SK-N-SH (cell line): ENCODE data around the gene IL10RB. TPM values are rescaled to one million over a fixed set of nuclear protein-coding genes. Genes with fewer than 3 reads are reported as not detected.

Experiments used
- CTCF ChIA-PET: fragments of 300-600, 350-600 bp; formaldehyde crosslinking; extraction: SDS; loops from one replicate; lab custom pipeline; 2021; lab: Yijun Ruan, JAX
- POLR2A ChIA-PET: fragments of 350-600 bp; sonication (Branson Sonifier 250); formaldehyde crosslinking; extraction: SDS; loops from one replicate; lab custom pipeline; 2020; ENCODE audit warnings: antibody characterized with exemption, inconsistent platforms; lab: Yijun Ruan, JAX
- DNase-seq: peaks from one replicate; pipeline ENCODE4 v3.0.0; 2012
- H2AFZ ChIP-seq: fragments of 200-600 bp; sonication (generic); 2 replicates; pipeline ENCODE4 v1.8.1; 2016; ENCODE audit warnings: antibody characterized with exemption, mild to moderate bottlenecking, low read depth
- H3F3A ChIP-seq: fragments of 200-600 bp; sonication (generic); replicated peaks from 2 replicates; pipeline ENCODE3; 2016; ENCODE audit warnings: antibody characterized with exemption, mild to moderate bottlenecking; ENCODE audit not compliant: insufficient read depth
- H3K27ac ChIP-seq, 2 experiments: fragments of 200-500 bp in 1 of 2; fragments of 200-600 bp in 1 of 2; sonication (Bioruptor generic) in 1 of 2; sonication (generic), shearing (Covaris generic) in 1 of 2; 2 replicates each; pipeline versions ENCODE4 v1.5.1 to v1.6.1; 2014 to 2016; ENCODE audit warnings: low read depth in 2 of 2, inconsistent platforms in 1 of 2, low read length in 1 of 2, mild to moderate bottlenecking in 1 of 2, mixed read lengths in 1 of 2
- H3K27me3 ChIP-seq: fragments of 200-600 bp; sonication (generic), shearing (Covaris generic); 2 replicates; pipeline ENCODE4 v1.6.1; 2016; ENCODE audit warnings: mixed run types; ENCODE audit not compliant: insufficient read depth
- H3K36me3 ChIP-seq, 2 experiments: fragments of 200-500 bp in 1 of 2; fragments of 200-600 bp in 1 of 2; sonication (Bioruptor generic) in 1 of 2; sonication (generic) in 1 of 2; replicated peaks in 1 of 2; 2 replicates each; pipeline versions ENCODE3 to v1.5.1; 2014 to 2016; ENCODE audit warnings: low read length in 1 of 2, mild to moderate bottlenecking in 1 of 2; ENCODE audit not compliant: insufficient read depth in 2 of 2, control insufficient read depth in 1 of 2
- H3K4me1 ChIP-seq, 2 experiments: fragments of 200-500 bp in 1 of 2; fragments of 200-600 bp in 1 of 2; sonication (Bioruptor generic) in 1 of 2; sonication (generic), shearing (Covaris generic) in 1 of 2; 2 replicates each; pipeline versions ENCODE4 v1.5.1 to v1.6.1; 2014 to 2016; ENCODE audit warnings: low read depth in 1 of 2, low read length in 1 of 2, mixed run types in 1 of 2; ENCODE audit not compliant: insufficient read depth in 2 of 2, control insufficient read depth in 1 of 2
- H3K4me2 ChIP-seq: fragments of 200-600 bp; sonication (generic), shearing (Covaris generic); 2 replicates; pipeline ENCODE4 v1.6.1; 2017; ENCODE audit warnings: mixed run types
- H3K4me3 ChIP-seq, 2 experiments: fragments of 200-500 bp in 1 of 2; fragments of 200-600 bp in 1 of 2; sonication (Bioruptor generic) in 1 of 2; sonication (generic), shearing (Covaris generic) in 1 of 2; 2 replicates each; pipeline versions ENCODE4 v1.5.1 to v1.8.1; 2014 to 2016; ENCODE audit warnings: low read depth in 2 of 2, inconsistent platforms in 1 of 2, low read length in 1 of 2, mild to moderate bottlenecking in 1 of 2, mixed read lengths in 1 of 2, moderate library complexity in 1 of 2
- H3K79me2 ChIP-seq: fragments of 200-600 bp; sonication (generic); 2 replicates; pipeline ENCODE4 v1.8.1; 2017; ENCODE audit warnings: mild to moderate bottlenecking; ENCODE audit not compliant: insufficient read depth
- H3K9ac ChIP-seq: fragments of 200-600 bp; sonication (generic); 2 replicates; pipeline ENCODE4 v1.6.1; 2017; ENCODE audit warnings: mixed run types
- H3K9me2 ChIP-seq: fragments of 200-600 bp; sonication (generic); 2 replicates; pipeline ENCODE4 v1.6.1; 2017; ENCODE audit warnings: mixed run types
- H3K9me3 ChIP-seq: fragments of 200-600 bp; sonication (generic); 2 replicates; pipeline ENCODE4 v1.6.1; 2017; ENCODE audit warnings: mixed run types, mild to moderate bottlenecking, moderate library complexity
- H4K20me1 ChIP-seq: fragments of 200-600 bp; sonication (generic); 2 replicates; pipeline ENCODE4 v1.6.1; 2017; ENCODE audit warnings: mild to moderate bottlenecking, mixed run types; ENCODE audit not compliant: insufficient read depth
- CTCF ChIP-seq: fragments of 200-600 bp; sonication (generic); IDR thresholded peaks from 2 replicates; pipeline ENCODE4 v1.6.1; 2017; ENCODE audit warnings: antibody characterized with exemption, mild to moderate bottlenecking, moderate library complexity
- ELF1 ChIP-seq: IDR thresholded peaks from 2 replicates; pipeline ENCODE4 v1.4.0; 2012
- EP300 ChIP-seq, 2 experiments: IDR thresholded peaks; 2 replicates each; pipeline versions ENCODE4 v1.4.0 to v1.6.1; 2012; ENCODE audit warnings: borderline replicate concordance in 1 of 2, low read depth in 1 of 2, low read length in 1 of 2
- EZH2phosphoT487 ChIP-seq: fragments of 200-600 bp; sonication (generic); IDR thresholded peaks from 2 replicates; pipeline ENCODE4 v1.6.1; 2017; ENCODE audit warnings: low read depth, mixed run types, mild to moderate bottlenecking, antibody characterized with exemption, moderate library complexity, borderline replicate concordance
- FOSL2 ChIP-seq: IDR thresholded peaks from 2 replicates; pipeline ENCODE4 v1.4.0; 2012; ENCODE audit warnings: low read depth, mild to moderate bottlenecking, moderate library complexity, borderline replicate concordance
- FOXJ3 ChIP-seq: sonication (generic); formaldehyde crosslinking; IDR thresholded peaks from 2 replicates; pipeline ENCODE4 v1.5.1; 2020; ENCODE audit warnings: mild to moderate bottlenecking, missing genetic modification reagents
- FOXM1 ChIP-seq: IDR thresholded peaks from 2 replicates; pipeline ENCODE4 v1.4.0; 2012; ENCODE audit warnings: low read depth, mild to moderate bottlenecking
- GATA2 ChIP-seq: sonication (generic); formaldehyde crosslinking; IDR thresholded peaks from 2 replicates; pipeline ENCODE4 v1.5.0; 2020; ENCODE audit warnings: mild to moderate bottlenecking, missing genetic modification reagents
- IRF3 ChIP-seq: fragments of 150-350 bp; IDR thresholded peaks from 2 replicates; pipeline ENCODE4 v1.6.1; 2016; ENCODE audit warnings: mild to moderate bottlenecking, low read depth, low read length
- MEF2A ChIP-seq: IDR thresholded peaks from 2 replicates; pipeline ENCODE4 v1.4.0; 2012; ENCODE audit warnings: low read depth, borderline replicate concordance
- NFIC ChIP-seq: IDR thresholded peaks from 2 replicates; pipeline ENCODE4 v1.4.0; 2012; ENCODE audit warnings: borderline replicate concordance
- RAD21 ChIP-seq: IDR thresholded peaks from 2 replicates; pipeline ENCODE4 v1.6.1; 2012; ENCODE audit warnings: mild to moderate bottlenecking, low read length
- RCOR1 ChIP-seq: fragments of 150-350 bp; IDR thresholded peaks from 2 replicates; pipeline ENCODE4 v1.6.1; 2017; ENCODE audit warnings: antibody characterized with exemption, low read length
- RFX5 ChIP-seq: IDR thresholded peaks from 2 replicates; pipeline ENCODE4 v1.6.1; 2012; ENCODE audit warnings: mild to moderate bottlenecking, improper control_type of control experiment, low read length
- RXRA ChIP-seq: IDR thresholded peaks from 2 replicates; pipeline ENCODE4 v1.4.0; 2012; ENCODE audit warnings: low read depth, mild to moderate bottlenecking, borderline replicate concordance
- SIN3A ChIP-seq: IDR thresholded peaks from 2 replicates; pipeline ENCODE4 v1.6.1; 2012; ENCODE audit warnings: low read depth, mild to moderate bottlenecking, low read length, moderate library complexity, borderline replicate concordance
- SMC3 ChIP-seq: IDR thresholded peaks from 2 replicates; pipeline ENCODE4 v1.6.1; 2012; ENCODE audit warnings: low read depth, low read length, improper control_type of control experiment
- TCF12 ChIP-seq: IDR thresholded peaks from 2 replicates; pipeline ENCODE4 v1.4.0; 2012
- USF1 ChIP-seq: IDR thresholded peaks from 2 replicates; pipeline ENCODE4 v1.4.0; 2012; ENCODE audit warnings: low read depth, borderline replicate concordance
- WGBS: methylation state at CpG from one replicate; pipeline ENCODE4 v1.1.6; 2017; ENCODE audit warnings: low lambda C conversion rate; 5-methylcytosine and 5-hydroxymethylcytosine counted together
- polyA plus RNA-seq, 3 experiments: library from polyadenylated mRNA; depleted of rRNA; stranded (reverse); fragments of >200 nt; gene quantifications; 2 replicates each; pipeline ENCODE4 v1.2.3, GENCODE V29; 2012
- TF ChIP-seq, protein P1 (sequence below): IDR thresholded peaks from 2 replicates; pipeline ENCODE4; 2012

The IL10RB gene
- polyA plus RNA-seq, 1 of the 3 experiments (the other 2 are of a cell fraction): 20.1 TPM

GRCh38 chr21:33330726-33331125 is 64.6 kb downstream of the IL10RB start:
- WGBS: 88% methylated on average over 3 of the region's 3 CpGs
- no peak for TF ChIP-seq MEF2A
- TF ChIP-seq TCF12: no peak
- no peak for TF ChIP-seq IRF3
- no peak for TF ChIP-seq SMC3
- no peak for TF ChIP-seq RXRA
- TF ChIP-seq RAD21: no peak
- no peak for TF ChIP-seq SIN3A
- TF ChIP-seq FOSL2: no peak
- TF ChIP-seq, protein P1, sequence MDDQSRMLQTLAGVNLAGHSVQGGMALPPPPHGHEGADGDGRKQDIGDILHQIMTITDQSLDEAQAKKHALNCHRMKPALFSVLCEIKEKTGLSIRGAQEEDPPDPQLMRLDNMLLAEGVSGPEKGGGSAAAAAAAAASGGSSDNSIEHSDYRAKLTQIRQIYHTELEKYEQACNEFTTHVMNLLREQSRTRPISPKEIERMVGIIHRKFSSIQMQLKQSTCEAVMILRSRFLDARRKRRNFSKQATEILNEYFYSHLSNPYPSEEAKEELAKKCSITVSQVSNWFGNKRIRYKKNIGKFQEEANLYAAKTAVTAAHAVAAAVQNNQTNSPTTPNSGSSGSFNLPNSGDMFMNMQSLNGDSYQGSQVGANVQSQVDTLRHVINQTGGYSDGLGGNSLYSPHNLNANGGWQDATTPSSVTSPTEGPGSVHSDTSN: no peak
- TF ChIP-seq USF1: no peak
- Histone ChIP-seq H3K27ac (no peak overlapping the region), H3K4me3 (no peak overlapping the region), H3K9ac (no peak overlapping the region), H3F3A (peaks cover 12% of the 10 kb centered on the region), H3K27me3 (no peaks in the 10 kb centered on the region), H3K79me2 (peaks cover 63% of the 10 kb centered on the region), H3K4me2 (no peak overlapping the region), H4K20me1 (no peaks in the 10 kb centered on the region), H3K36me3 (peaks cover 2 to 13% of the 10 kb centered on the region in 2 experiments), H3K9me2 (no peaks in the 10 kb centered on the region), H2AFZ (no peak overlapping the region), H3K9me3 (peaks cover 11% of the 10 kb centered on the region; the same call in 1 of the 2 replicates), H3K4me1 (peaks cover 3 to 12% of the 10 kb centered on the region in 2 experiments; a peak in 1 of 4 replicates)
- ChIA-PET POLR2A (no interaction called here), CTCF (interaction anchor here (1.4 to 2.9 kb wide), 2 partner anchors 30 to 134 kb away, joined by 3 to 13 read pairs; no protein-coding TSS in a partner anchor)
- DNase-seq: no peak

DNA sequence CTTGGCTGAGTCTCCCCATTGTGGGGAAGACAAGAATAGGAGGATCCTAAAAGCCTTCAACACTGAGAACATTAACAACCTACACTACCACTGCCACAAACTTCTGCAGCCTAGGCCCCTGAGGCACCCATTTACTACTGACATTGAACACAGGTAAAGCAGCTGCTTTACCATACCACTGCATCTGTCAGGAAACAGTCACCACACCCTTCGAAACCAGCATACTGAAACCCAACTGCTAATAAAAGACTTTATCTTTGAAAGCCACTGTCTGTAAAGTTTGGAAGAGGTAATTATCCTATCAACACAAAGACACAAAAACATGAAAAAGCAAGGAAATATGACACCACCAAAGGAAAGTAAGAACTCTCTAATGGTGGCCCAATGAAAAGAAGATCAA is 66.0 kb downstream of the IL10RB start:
- peaks cover 0 to 7% of the 10 kb centered on the region in 2 experiments; a peak in 1 of 4 replicates for H3K4me1 ChIP-seq
- peaks cover 11% of the 10 kb centered on the region; the same call in 1 of the 2 replicates for H3K9me3 ChIP-seq
- DNase-seq: no peak
- TF ChIP-seq RFX5 (no peak), FOXM1 (no peak), FOSL2 (no peak), RCOR1 (no peak), RXRA (no peak), TCF12 (no peak), USF1 (no peak), GATA2 (CRISPR knock-in tag) (no peak), EP300 (IDR thresholded peaks at IDR 0.05; ENCODE audit: borderline replicate concordance in 1 of 2, low read depth in 1 of 2, low read length in 1 of 2) (no peak), CTCF (no peak), MEF2A (no peak), RAD21 (no peak), NFIC (no peak), FOXJ3 (CRISPR knock-in tag) (no peak), IRF3 (no peak), EZH2phosphoT487 (no peak), ELF1 (no peak), SMC3 (no peak)
- no peak overlapping the region for H3K4me2 ChIP-seq
- H3F3A ChIP-seq: peaks cover 12% of the 10 kb centered on the region
- CTCF ChIA-PET: interaction anchor here (1.2 to 2.9 kb wide), 2 partner anchors 29 kb away, joined by 4 to 13 read pairs; no protein-coding TSS in a partner anchor
- H3K36me3 ChIP-seq: peaks cover 3 to 13% of the 10 kb centered on the region in 2 experiments
- no peak overlapping the region for H3K27ac ChIP-seq
- 100% methylated on average over 1 of the region's 1 CpG for WGBS
- no peak overlapping the region for H3K9ac ChIP-seq
- H2AFZ ChIP-seq: no peak overlapping the region
- POLR2A ChIA-PET: no interaction called here
- peaks cover 50% of the 10 kb centered on the region for H3K79me2 ChIP-seq
- H3K27me3 ChIP-seq: no peaks in the 10 kb centered on the region
- H4K20me1 ChIP-seq: no peaks in the 10 kb centered on the region
- H3K9me2 ChIP-seq: no peaks in the 10 kb centered on the region
- no peak overlapping the region for H3K4me3 ChIP-seq
